Neural progenitor cell (in vitro differentiated cells): ENCODE measurements around the gene IMPG2.

Source experiments
- EZH2 ChIP-seq: fragments of 200-600 bp; sonication (generic); IDR thresholded peaks from 2 replicates; pipeline ENCODE4 v1.6.1; 2017; ENCODE audit warnings: antibody characterized with exemption, mild to moderate bottlenecking, moderate library complexity
- TF ChIP-seq, protein P1 (sequence below): fragments of 200-600 bp; sonication (generic); IDR thresholded peaks from 2 replicates; pipeline ENCODE4 v1.5.1; 2017; ENCODE audit warnings: antibody characterized with exemption, mild to moderate bottlenecking

DNA sequence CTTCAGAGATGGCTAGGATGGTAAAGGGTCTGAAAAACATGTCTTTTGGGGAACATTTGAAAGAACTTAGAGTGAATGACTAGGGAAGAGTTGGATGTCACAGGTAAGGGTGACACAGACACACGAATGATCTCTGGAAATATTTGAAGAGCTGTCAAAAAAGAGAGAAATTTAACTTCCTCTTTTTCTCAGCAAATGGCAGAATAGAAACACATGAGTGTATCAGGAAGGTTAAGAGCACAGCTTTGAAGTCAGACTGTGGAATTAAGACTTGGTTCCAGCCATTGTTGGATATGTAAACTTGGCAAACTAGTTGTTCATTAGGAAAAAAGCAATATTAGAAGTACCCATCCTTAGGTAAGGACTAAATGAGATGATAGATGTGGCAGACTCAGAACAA is 117.7 kb downstream of the IMPG2 start:
- TF ChIP-seq, protein P1, sequence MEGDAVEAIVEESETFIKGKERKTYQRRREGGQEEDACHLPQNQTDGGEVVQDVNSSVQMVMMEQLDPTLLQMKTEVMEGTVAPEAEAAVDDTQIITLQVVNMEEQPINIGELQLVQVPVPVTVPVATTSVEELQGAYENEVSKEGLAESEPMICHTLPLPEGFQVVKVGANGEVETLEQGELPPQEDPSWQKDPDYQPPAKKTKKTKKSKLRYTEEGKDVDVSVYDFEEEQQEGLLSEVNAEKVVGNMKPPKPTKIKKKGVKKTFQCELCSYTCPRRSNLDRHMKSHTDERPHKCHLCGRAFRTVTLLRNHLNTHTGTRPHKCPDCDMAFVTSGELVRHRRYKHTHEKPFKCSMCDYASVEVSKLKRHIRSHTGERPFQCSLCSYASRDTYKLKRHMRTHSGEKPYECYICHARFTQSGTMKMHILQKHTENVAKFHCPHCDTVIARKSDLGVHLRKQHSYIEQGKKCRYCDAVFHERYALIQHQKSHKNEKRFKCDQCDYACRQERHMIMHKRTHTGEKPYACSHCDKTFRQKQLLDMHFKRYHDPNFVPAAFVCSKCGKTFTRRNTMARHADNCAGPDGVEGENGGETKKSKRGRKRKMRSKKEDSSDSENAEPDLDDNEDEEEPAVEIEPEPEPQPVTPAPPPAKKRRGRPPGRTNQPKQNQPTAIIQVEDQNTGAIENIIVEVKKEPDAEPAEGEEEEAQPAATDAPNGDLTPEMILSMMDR: no peak
- no peak for TF ChIP-seq EZH2
